Measurements from ENCODE around the gene TAS2R46. TPM values are rescaled to one million over a fixed set of nuclear protein-coding genes. Genes with fewer than 3 reads are reported as not detected.
"Not testable (repeated sequence)": the region's sequence is repeated elsewhere in the genome, so short reads cannot be mapped to it uniquely, and the experiment has no call there.

Gene TAS2R46
- total RNA-seq, 4 donors from 2014 or later, result 5.5 to 8.7 TPM; not detected in 2

DNA sequence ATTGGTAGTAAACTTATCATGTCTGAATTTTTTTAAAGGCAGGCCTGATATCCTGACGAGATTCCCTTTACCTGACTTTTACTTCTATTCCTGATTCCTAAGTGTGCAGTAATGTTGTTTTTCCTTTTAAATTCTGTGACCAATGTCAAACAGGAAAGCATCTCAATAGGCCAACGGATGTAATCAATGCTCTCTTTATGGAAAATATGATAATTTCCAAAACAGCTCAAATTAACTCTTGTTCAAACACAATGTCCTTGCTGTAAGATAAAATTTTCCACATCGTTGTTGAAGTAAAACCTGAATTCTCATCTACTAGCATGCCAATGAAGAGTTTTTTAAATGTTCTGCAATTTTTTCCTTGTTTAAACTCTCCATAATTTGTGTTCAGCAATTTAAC, 22.9 kb downstream of the TAS2R46 start:
- no peak for DNase-seq
- no peak overlapping the region for H3K4me3 ChIP-seq
- no peak overlapping the region for H3K27ac ChIP-seq
- no peaks in the 10 kb centered on the region for H3K4me1 ChIP-seq
- H3K36me3 ChIP-seq, result no peaks in the 10 kb centered on the region
- intact Hi-C loops (cut with DNase I; ENCODE audit: low total_unique reads), result loop anchor here (10.0 kb wide), 1 partner anchor 56 kb away; the partner anchor contains the start of gene TAS2R43
- no peak for TF ChIP-seq POLR2A (IDR thresholded peaks at IDR 0.05)
- TF ChIP-seq, protein P1, sequence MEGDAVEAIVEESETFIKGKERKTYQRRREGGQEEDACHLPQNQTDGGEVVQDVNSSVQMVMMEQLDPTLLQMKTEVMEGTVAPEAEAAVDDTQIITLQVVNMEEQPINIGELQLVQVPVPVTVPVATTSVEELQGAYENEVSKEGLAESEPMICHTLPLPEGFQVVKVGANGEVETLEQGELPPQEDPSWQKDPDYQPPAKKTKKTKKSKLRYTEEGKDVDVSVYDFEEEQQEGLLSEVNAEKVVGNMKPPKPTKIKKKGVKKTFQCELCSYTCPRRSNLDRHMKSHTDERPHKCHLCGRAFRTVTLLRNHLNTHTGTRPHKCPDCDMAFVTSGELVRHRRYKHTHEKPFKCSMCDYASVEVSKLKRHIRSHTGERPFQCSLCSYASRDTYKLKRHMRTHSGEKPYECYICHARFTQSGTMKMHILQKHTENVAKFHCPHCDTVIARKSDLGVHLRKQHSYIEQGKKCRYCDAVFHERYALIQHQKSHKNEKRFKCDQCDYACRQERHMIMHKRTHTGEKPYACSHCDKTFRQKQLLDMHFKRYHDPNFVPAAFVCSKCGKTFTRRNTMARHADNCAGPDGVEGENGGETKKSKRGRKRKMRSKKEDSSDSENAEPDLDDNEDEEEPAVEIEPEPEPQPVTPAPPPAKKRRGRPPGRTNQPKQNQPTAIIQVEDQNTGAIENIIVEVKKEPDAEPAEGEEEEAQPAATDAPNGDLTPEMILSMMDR (IDR thresholded peaks at IDR 0.05), result no peak
- no peaks in the 10 kb centered on the region for H3K9me3 ChIP-seq
- H3K27me3 ChIP-seq, result no peaks in the 10 kb centered on the region

DNA sequence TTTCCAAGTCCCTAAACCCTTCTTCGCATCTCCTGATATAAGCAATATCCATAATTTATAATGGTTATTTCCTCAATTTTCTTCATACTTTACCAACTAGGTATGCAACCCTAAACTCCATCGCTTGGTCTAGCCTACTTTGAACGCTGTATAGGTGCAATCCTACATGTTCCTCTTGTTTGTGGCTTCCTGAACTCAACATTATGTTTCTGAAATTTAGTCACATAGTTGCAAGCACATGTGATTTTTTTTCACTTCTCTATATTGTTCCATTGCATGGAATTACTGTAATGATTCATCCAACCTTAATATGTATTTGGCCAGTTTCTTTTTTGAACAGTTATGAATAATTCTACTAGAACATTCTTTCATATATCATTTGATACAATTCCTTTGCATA, 28.1 kb downstream of the TAS2R46 start:
- not testable (repeated sequence) for H3K4me1 ChIP-seq, DNase-seq, H3K4me3 ChIP-seq, H3K27me3 ChIP-seq, H3K27ac ChIP-seq, H3K36me3 ChIP-seq, H3K9me3 ChIP-seq
- intact Hi-C loops (cut with DNase I; ENCODE audit: low total_unique reads), result loop anchor here (10.0 kb wide), 1 partner anchor 61 kb away; the partner anchor contains the start of gene TAS2R43

DNA sequence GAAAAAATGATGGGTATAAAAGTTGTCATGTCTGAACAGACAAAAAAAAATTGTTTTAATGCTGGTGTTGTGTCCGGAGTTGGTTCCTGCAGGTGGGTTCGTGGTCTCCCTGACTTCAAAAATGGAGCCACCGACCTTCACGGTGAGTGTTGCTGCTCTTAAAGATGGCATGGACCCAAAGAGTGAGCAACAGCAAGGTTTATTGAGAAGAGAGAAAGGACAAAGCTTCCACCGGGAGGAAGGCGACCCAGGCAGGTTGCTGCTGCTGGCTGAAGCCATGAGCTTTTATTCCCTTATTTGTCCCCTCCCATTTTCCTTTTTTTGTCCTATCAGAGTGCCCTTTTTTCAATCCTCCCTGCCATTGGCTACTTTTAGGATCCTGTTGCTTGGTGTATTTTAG, 30.8 kb downstream of the TAS2R46 start, which contains the start of gene TAS2R31:
TAS2R31 (minus strand) TSS at position 101 of the 400 bp plus-strand sequence; CDS start at position 29, 72 bp downstream.
- H3K36me3 ChIP-seq, result no peaks in the 10 kb centered on the region
- H3K4me1 ChIP-seq, result no peaks in the 10 kb centered on the region
- intact Hi-C loops (cut with DNase I; ENCODE audit: low total_unique reads), result loop anchor here (10.0 kb wide), 1 partner anchor 63 kb away; the partner anchor contains the start of gene TAS2R43
- no peaks in the 10 kb centered on the region for H3K9me3 ChIP-seq
- H3K27ac ChIP-seq, result no peak within 1 kb of the TSS
- DNase-seq, result no peak
- no peak within 1 kb of the TSS for H3K4me3 ChIP-seq
- TF ChIP-seq, protein P1 (IDR thresholded peaks at IDR 0.05), result no peak
- TF ChIP-seq POLR2A (IDR thresholded peaks at IDR 0.05), result no peak
- H3K27me3 ChIP-seq, result no peaks in the 10 kb centered on the region

DNA sequence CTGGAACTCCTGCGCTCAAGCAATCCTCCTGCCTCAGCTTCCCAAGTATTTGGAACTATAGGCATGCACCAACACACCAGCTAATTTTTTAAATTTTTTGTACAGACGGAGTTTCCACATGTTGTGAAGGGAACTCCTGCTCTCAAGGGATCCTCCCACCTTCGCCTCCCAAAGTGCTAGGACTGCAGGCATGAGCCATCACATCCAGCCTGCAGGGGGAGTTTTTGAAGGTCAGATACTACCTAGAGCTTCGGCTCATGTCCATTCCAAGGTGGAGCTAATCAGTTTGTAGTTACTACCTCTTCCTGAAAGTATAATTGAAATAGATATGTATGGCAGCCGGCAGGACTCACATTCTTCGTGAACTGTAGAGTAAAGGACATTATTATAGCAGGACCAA, 36.0 kb downstream of the TAS2R46 start:
- H3K36me3 ChIP-seq, result no peaks in the 10 kb centered on the region
- intact Hi-C loops (cut with DNase I; ENCODE audit: low total_unique reads), result no loop called here

DNA sequence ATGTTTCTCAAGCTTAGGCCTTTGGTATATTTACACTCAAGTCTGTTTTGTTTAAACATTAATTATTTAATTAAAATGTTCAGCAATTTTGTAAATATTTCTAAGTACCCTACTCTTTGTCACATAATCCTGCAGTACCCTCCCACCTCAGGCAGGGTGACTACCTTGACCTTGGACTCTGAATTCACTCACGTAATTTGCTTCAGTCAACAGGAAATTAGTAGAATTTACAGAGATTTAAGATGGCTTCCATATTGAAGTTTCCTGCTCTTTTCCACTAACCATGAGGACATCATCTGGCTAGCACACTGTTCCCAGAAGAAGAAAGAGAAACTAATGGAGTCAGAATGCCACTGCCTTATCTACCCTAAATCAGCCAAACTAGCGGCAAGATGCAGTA, 38.7 kb downstream of the TAS2R46 start:
- Histone ChIP-seq H3K27ac (no peak overlapping the region), H3K36me3 (no peaks in the 10 kb centered on the region), H3K9me3 (no peaks in the 10 kb centered on the region), H3K4me1 (no peaks in the 10 kb centered on the region), H3K4me3 (no peak overlapping the region), H3K27me3 (no peaks in the 10 kb centered on the region)
- intact Hi-C loops (cut with DNase I; ENCODE audit: low total_unique reads), result no loop called here
- no peak for DNase-seq
- TF ChIP-seq, protein P1 (IDR thresholded peaks at IDR 0.05), result no peak
- no peak for TF ChIP-seq POLR2A (IDR thresholded peaks at IDR 0.05)

More for the DNA sequence above, 36.0 kb downstream of the TAS2R46 start:
- no peak overlapping the region for H3K4me3 ChIP-seq
- H3K27me3 ChIP-seq, result no peaks in the 10 kb centered on the region
- H3K9me3 ChIP-seq, result no peaks in the 10 kb centered on the region
- H3K4me1 ChIP-seq, result no peaks in the 10 kb centered on the region
- TF ChIP-seq, protein P1 (IDR thresholded peaks at IDR 0.05), result no peak
- no peak for TF ChIP-seq POLR2A (IDR thresholded peaks at IDR 0.05)
- DNase-seq, result no peak
- H3K27ac ChIP-seq, result no peak overlapping the region

DNA sequence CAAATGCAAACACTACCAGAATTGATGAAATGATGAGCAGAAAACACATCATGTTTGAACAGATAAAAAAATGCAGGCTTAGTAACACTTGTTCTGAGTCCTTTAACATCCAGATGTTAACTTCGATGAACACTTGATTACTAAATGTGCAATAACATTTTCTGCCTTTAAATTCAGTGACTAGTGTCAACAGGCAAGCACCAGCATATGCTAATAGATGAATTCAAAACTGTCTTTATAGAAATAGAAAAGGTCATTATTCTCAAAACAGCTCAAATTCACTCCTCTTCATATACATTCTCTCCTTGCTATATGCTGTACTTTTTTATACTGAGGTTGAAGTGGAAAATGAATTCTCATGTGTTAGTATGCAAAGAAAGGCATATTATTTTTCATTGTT, 39.6 kb downstream of the TAS2R46 start, which contains the start of gene TAS2R19:
TAS2R19 (minus strand) TSS at position 101 of the 400 bp plus-strand sequence; CDS start at position 52, 49 bp downstream.
- H3K4me1 ChIP-seq, result no peaks in the 10 kb centered on the region
- intact Hi-C loops (cut with DNase I; ENCODE audit: low total_unique reads), result no loop called here

More for the DNA sequence above, 39.6 kb downstream of the TAS2R46 start, which contains the start of gene TAS2R19:
- TF ChIP-seq, protein P1 (IDR thresholded peaks at IDR 0.05), result no peak
- H3K27ac ChIP-seq, result no peak within 1 kb of the TSS
- H3K4me3 ChIP-seq, result no peak within 1 kb of the TSS
- no peaks in the 10 kb centered on the region for H3K36me3 ChIP-seq
- H3K9me3 ChIP-seq, result no peaks in the 10 kb centered on the region
- DNase-seq, result no peak
- H3K27me3 ChIP-seq, result no peaks in the 10 kb centered on the region

Data from uterus (tissue), 4 donors.